ENCODE data around the gene MGAT4D. TPM values are rescaled to one million over a fixed set of nuclear protein-coding genes. Genes with fewer than 3 reads are reported as not detected.

The MGAT4D gene
- total RNA-seq = not detected
- long read RNA-seq = 0 reads

DNA sequence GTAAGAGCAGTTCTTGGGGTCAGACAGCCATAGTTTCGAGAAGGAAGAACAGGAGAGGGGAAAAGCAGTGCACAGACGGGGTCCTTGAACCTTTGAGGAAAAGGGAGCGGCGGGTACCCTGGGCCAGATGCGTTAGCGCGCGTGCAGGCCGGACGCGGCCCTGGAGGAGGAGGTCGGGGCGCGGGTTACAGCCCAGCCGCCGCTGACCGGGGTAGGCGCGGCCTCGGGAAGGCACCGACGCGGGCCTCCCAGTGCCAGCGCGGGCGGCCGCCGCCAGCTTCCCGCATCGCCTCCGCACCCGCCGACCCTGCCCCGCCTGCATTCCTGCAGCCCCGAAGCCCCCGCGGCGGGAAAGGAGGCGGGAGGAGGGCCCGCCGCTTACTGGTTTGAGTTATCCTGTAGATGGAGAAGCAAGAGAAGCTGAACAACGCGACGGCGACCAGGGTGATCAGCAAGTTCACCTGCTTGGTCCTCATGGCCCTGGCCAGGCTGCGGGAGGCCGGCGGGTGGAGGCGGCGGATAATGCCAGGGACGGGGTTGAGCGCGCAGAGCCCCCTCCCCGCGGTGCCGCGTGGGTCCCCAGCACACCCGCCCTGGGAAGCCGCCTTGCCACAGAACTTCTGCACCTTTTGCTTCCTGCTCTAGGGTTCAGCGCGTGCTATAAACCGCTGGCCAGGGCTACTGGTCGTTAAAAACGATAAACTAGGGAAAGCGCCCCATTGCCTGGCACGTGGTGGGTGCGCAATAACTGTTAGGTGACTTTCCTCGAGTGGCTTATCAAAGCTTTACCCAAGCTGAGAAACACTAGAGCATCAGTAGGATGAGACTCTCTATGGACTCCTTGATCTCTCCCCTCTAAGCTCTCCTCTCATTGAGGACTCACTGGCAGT lies at the start of gene MGAT4D:
TSS of gene MGAT4D (minus strand) at position 547 of the 890 bp plus-strand sequence. CDS start at position 476, 71 bp downstream.
- Histone ChIP-seq H3K27me3 (ENCODE audit: low read depth) (peaks cover 55% of the 10 kb centered on the region), H3K4me3 (peak within 1 kb of the TSS; percentile 25), H3K4me1 (peaks cover 3% of the 10 kb centered on the region), H3K36me3 (no peaks in the 10 kb centered on the region), H3K9me3 (no peaks in the 10 kb centered on the region), H3K27ac (no peak within 1 kb of the TSS)
- intact Hi-C loops (cut with DNase I) = no loop called here
- ATAC-seq (peak; percentile 56 to 61), DNase-seq (no peak)
- TF ChIP-seq, protein P1, sequence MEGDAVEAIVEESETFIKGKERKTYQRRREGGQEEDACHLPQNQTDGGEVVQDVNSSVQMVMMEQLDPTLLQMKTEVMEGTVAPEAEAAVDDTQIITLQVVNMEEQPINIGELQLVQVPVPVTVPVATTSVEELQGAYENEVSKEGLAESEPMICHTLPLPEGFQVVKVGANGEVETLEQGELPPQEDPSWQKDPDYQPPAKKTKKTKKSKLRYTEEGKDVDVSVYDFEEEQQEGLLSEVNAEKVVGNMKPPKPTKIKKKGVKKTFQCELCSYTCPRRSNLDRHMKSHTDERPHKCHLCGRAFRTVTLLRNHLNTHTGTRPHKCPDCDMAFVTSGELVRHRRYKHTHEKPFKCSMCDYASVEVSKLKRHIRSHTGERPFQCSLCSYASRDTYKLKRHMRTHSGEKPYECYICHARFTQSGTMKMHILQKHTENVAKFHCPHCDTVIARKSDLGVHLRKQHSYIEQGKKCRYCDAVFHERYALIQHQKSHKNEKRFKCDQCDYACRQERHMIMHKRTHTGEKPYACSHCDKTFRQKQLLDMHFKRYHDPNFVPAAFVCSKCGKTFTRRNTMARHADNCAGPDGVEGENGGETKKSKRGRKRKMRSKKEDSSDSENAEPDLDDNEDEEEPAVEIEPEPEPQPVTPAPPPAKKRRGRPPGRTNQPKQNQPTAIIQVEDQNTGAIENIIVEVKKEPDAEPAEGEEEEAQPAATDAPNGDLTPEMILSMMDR (IDR thresholded peaks at IDR 0.05) = no peak

DNA sequence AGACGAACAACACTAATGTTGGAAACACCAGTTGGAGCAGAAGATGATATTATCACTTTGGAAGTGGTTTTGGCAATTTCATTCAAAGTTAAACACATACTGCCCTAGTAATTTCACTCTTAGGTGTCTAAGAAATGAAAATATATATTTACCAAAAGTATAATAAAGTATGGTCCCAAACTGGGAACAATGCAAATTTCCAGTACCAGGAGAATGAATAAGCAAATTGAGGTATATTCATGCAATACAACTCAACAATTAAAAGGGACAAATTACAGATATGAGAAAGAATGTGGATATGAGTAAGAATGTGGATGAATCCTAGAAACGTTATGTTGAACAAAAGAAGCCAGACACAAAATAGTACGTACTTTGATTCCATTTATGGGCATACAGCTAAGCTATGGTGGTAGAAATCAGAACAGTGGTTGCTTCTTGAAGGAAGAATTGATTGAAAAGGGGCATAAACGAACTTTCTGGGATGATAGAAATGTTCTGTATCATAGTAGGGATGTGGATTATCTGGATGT lies 35.9 kb upstream of the MGAT4D start:
- Histone ChIP-seq H3K27ac (no peak overlapping the region), H3K36me3 (peaks cover 39% of the 10 kb centered on the region), H3K9me3 (no peaks in the 10 kb centered on the region), H3K4me3 (no peak overlapping the region), H3K27me3 (ENCODE audit: low read depth) (no peaks in the 10 kb centered on the region), H3K4me1 (no peaks in the 10 kb centered on the region)
- no peak for DNase-seq
- ATAC-seq = no peak
- intact Hi-C loops (cut with DNase I) = no loop called here
- TF ChIP-seq, protein P1 (IDR thresholded peaks at IDR 0.05) = no peak

DNA sequence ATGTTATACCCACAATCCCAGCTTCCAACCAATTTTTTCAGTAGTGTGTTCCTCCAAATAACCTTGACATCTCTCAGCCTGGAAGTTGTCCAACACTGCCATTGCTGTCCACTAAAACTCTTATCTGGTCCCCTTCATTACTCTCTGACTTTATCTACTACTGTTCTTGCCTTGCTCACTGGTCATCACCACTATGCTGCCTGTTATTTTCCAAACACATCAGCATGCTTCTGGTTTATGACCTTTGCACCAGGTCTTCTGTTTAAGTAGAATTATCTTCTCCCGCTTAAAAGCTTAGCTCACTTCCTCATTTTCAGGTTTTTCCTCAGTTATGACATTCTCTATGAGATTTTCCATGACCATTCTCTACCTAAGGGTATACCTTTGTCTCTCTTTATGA lies 31.3 kb upstream of the MGAT4D start:
- H3K4me1 ChIP-seq = peaks cover 9% of the 10 kb centered on the region
- TF ChIP-seq, protein P1 (IDR thresholded peaks at IDR 0.05) = no peak
- H3K9me3 ChIP-seq = no peaks in the 10 kb centered on the region
- DNase-seq = no peak
- intact Hi-C loops (cut with DNase I) = no loop called here
- H3K27ac ChIP-seq = no peak overlapping the region
- H3K27me3 ChIP-seq (ENCODE audit: low read depth) = no peaks in the 10 kb centered on the region
- no peak overlapping the region for H3K4me3 ChIP-seq
- no peak for ATAC-seq
- peaks cover 7% of the 10 kb centered on the region for H3K36me3 ChIP-seq

DNA sequence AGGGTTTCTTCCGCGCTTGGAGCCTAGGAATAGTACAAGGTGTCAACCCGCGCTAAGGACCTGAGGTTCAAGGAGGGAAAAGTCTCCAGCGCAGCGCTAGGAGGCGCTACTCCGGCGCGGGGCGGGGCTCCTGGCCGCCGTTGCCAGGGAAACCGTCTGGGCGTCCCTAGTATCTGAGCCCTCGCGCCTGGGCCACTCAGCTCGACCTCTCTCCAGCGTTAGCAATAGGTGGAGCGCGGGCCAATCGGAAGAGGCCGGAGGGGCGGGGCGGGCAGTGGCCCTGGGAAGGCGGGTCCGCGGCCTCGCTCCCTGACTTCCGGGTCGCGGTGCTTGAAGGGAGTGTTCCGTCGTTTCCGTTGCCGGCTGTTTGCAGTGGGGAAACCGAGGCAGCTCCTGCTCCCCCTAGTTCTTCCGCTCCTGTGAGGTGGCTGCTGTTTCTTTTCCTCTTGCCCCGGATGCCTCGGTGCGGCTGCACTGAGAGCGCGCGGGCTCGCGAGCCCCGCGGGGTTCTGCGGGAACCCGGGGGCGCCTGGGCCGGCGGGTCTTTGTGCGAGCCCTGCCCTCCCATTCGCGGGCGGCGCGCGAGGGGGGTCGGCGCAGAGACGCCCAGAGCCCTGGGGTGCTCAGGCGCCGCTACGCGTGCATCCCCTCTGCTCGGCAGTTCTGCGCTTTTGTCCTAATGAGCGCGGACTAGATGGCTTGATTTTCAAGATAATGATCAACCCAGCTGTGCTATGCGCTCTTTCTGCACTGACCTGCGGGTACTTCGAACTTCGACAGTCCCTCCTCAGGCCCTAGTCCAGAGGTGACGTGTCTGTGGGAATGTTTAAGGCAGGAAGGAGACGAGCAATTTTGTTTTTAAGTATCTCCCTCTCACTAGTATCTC lies 26.0 kb upstream of the MGAT4D start, which contains the start of gene ELMOD2:
TSS of gene ELMOD2 (plus strand) at position 312 of the 886 bp plus-strand sequence. CDS start 1,261 bp downstream, outside the sequence.
- peak; percentile 100 for DNase-seq
- Histone ChIP-seq H3K36me3 (no peaks in the 10 kb centered on the region), H3K4me3 (peak within 1 kb of the TSS; percentile 84), H3K27me3 (ENCODE audit: low read depth) (no peaks in the 10 kb centered on the region), H3K4me1 (peaks cover 9% of the 10 kb centered on the region), H3K27ac (peak within 1 kb of the TSS; percentile 86), H3K9me3 (no peaks in the 10 kb centered on the region)
- TF ChIP-seq, protein P1 (IDR thresholded peaks at IDR 0.05) = peak; percentile 97
- peak; percentile 100 for ATAC-seq
- intact Hi-C loops (cut with DNase I) = no loop called here

DNA sequence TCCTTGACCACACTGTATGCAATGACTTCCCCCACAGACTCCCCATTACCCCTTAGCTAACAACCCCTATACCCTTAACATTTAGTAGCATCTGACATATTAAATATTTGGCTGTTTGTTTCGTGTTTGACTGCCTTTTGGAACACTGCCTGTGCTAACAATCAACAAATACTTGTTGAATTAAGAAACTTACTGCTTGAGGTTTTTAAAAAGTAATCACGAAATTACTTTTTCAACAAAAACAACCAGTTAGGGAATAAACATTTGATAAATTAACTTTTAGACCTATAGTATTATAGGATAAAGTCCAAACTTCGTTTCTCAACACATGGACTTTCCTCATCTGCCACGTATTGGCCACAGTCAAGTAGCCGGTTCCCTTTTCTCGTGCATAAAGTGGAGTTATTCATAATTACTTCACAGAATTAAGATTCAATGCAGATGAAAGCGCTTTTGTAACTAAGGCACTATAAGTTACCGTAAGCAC lies 25.3 kb upstream of the MGAT4D start:
- no peaks in the 10 kb centered on the region for H3K27me3 ChIP-seq (ENCODE audit: low read depth)
- ATAC-seq = peak; percentile 5 to 20
- H3K4me1 ChIP-seq = peaks cover 9% of the 10 kb centered on the region
- DNase-seq = no peak
- H3K36me3 ChIP-seq = no peaks in the 10 kb centered on the region
- H3K27ac ChIP-seq = peak overlapping the region; percentile 86
- TF ChIP-seq, protein P1 (IDR thresholded peaks at IDR 0.05) = no peak
- intact Hi-C loops (cut with DNase I) = no loop called here
- no peaks in the 10 kb centered on the region for H3K9me3 ChIP-seq
- H3K4me3 ChIP-seq = peak overlapping the region; percentile 84

Measured in lower lobe of right lung (tissue), 2 donors.